GM04503 (cell line): ENCODE results near the gene EQTN.

Experiments used
- DNase-seq: peaks from one replicate; pipeline ENCODE4 v3.0.0-alpha.2; 2012; ENCODE audit warnings: low read depth

EQTN gene

GRCh38 chr9:27297050-27297449, at the start of gene EQTN:
Gene EQTN, minus strand, starts transcription at chr9:27297150. Its CDS starts 95 bp downstream, at chr9:27297055.
- no peak for DNase-seq

- no peak for DNase-seq
Observed at GRCh38 chr9:27344776-27345175, 47.8 kb upstream of the EQTN start.

GRCh38 chr9:27341545-27342294, 44.8 kb upstream of the EQTN start:
- no peak for DNase-seq

GRCh38 chr9:27340961-27341511, 44.1 kb upstream of the EQTN start:
- no peak for DNase-seq

GRCh38 chr9:27340285-27340674, 43.3 kb upstream of the EQTN start:
- no peak for DNase-seq

- no peak for DNase-seq
Observed at GRCh38 chr9:27339661-27340284, 42.8 kb upstream of the EQTN start.

- no peak for DNase-seq
Observed at GRCh38 chr9:27338527-27338903, 41.6 kb upstream of the EQTN start.

- DNase-seq, result no peak
Observed at GRCh38 chr9:27337833-27338526, 41.0 kb upstream of the EQTN start.

GRCh38 chr9:27337236-27337635, 40.3 kb upstream of the EQTN start:
- DNase-seq, result no peak

GRCh38 chr9:27336829-27337228, 39.9 kb upstream of the EQTN start:
- no peak for DNase-seq

- DNase-seq, result no peak
Observed at GRCh38 chr9:27336126-27336525, 39.2 kb upstream of the EQTN start.

GRCh38 chr9:27335075-27335474, 38.1 kb upstream of the EQTN start:
- DNase-seq, result no peak

- DNase-seq, result peak; percentile 10
Observed at GRCh38 chr9:27333241-27334052, 36.5 kb upstream of the EQTN start.

- DNase-seq, result no peak
Observed at GRCh38 chr9:27331393-27331792, 34.4 kb upstream of the EQTN start.

- no peak for DNase-seq
Observed at GRCh38 chr9:27329291-27329690, 32.3 kb upstream of the EQTN start.

GRCh38 chr9:27328483-27328882, 31.5 kb upstream of the EQTN start:
- DNase-seq, result no peak

- no peak for DNase-seq
Observed at GRCh38 chr9:27311184-27311583, 14.2 kb upstream of the EQTN start.

GRCh38 chr9:27310582-27310981, 13.6 kb upstream of the EQTN start:
- no peak for DNase-seq

GRCh38 chr9:27308691-27309390, 11.9 kb upstream of the EQTN start:
- no peak for DNase-seq

- DNase-seq, result no peak
Observed at GRCh38 chr9:27304521-27304920, 7.6 kb upstream of the EQTN start.

- no peak for DNase-seq
Observed at GRCh38 chr9:27303219-27303618, 6.3 kb upstream of the EQTN start.
